Measurements from ENCODE around the gene AGO4. TPM values are rescaled to one million over a fixed set of nuclear protein-coding genes. Genes with fewer than 3 reads are reported as not detected.
"Not testable (repeated sequence)": the region's sequence is repeated elsewhere in the genome, so short reads cannot be mapped to it uniquely, and the experiment has no call there.

The AGO4 gene
- total RNA-seq, 1 experiment from 2014 or later = 7.0 TPM

- no peaks in the 10 kb centered on the region for H3K36me3 ChIP-seq (ENCODE audit: insufficient read depth, low read length, poor library complexity, severe bottlenecking)
- H3K4me1 ChIP-seq (ENCODE audit: insufficient read depth, low read length, poor library complexity, severe bottlenecking) = no peaks in the 10 kb centered on the region
- intact Hi-C loops (cut with micrococcal nuclease; ENCODE audit: unreplicated experiment) = no loop called here
- H3K9me3 ChIP-seq (ENCODE audit: low read depth, low read length, poor library complexity, severe bottlenecking) = no peaks in the 10 kb centered on the region
- H3K27ac ChIP-seq (ENCODE audit: low read depth, low read length, poor library complexity, severe bottlenecking) = no peak overlapping the region
- H3K4me3 ChIP-seq (ENCODE audit: low read depth, low read length, poor library complexity, severe bottlenecking) = no peak overlapping the region
- ChIA-PET CTCF (no interaction called here), POLR2A (ENCODE audit: low non-redundant PET) (interaction anchor here (0.6 kb wide), 1 partner anchor 28 kb away, joined by 4 read pairs; no protein-coding TSS in a partner anchor)
- no peak for DNase-seq (ENCODE audit: low spot score)
- no peak for TF ChIP-seq CTCF (conservative IDR thresholded peaks at IDR 0.05; ENCODE audit: low read depth, low read length)
- TF ChIP-seq EZH2 (IDR thresholded peaks at IDR 0.05; ENCODE audit: borderline replicate concordance, low read depth, low read length, poor library complexity, severe bottlenecking) = no peak
- H3K27me3 ChIP-seq (replicated peaks; ENCODE audit: insufficient read depth, low read depth, low read length, poor library complexity) = no peaks in the 10 kb centered on the region
- no TSS peak for BruUV-seq (replicated peaks)
Measured at GRCh38 chr1:35873243-35873750, 65.5 kb downstream of the AGO4 start.

GRCh38 chr1:35874115-35874514 lies 66.3 kb downstream of the AGO4 start:
- H3K36me3 ChIP-seq (ENCODE audit: insufficient read depth, low read length, poor library complexity, severe bottlenecking); POLR2A ChIA-PET (ENCODE audit: low non-redundant PET); H3K4me1 ChIP-seq (ENCODE audit: insufficient read depth, low read length, poor library complexity, severe bottlenecking); H3K4me3 ChIP-seq (ENCODE audit: low read depth, low read length, poor library complexity, severe bottlenecking); DNase-seq (ENCODE audit: low spot score); H3K27ac ChIP-seq (ENCODE audit: low read depth, low read length, poor library complexity, severe bottlenecking); H3K9me3 ChIP-seq (ENCODE audit: low read depth, low read length, poor library complexity, severe bottlenecking); BruUV-seq (replicated peaks); H3K27me3 ChIP-seq (replicated peaks; ENCODE audit: insufficient read depth, low read depth, low read length, poor library complexity); CTCF ChIA-PET; intact Hi-C loops (cut with micrococcal nuclease; ENCODE audit: unreplicated experiment): not testable (repeated sequence)

DNA sequence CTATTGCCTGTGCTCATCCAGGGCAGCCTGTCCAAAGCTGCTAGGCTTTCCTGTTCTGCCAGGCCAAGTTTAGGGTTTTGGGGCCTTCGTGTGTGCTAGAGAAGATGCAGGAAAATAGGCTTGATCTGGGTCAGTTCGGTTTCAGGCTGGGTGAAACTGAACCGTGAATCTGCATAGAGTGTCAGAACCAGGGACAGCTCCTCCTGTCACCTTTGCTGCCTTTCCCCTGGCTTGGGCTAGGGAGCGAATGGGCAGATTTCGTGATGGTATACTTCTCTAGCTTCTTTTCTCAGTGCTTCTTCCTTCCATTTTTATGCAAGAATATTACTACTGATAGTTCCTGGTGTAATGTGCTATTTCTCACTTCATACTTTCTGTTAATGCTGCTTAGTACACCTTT lies 69.2 kb downstream of the AGO4 start:
- no peaks in the 10 kb centered on the region for H3K27me3 ChIP-seq (replicated peaks; ENCODE audit: insufficient read depth, low read depth, low read length, poor library complexity)
- no peak for DNase-seq (ENCODE audit: low spot score)
- intact Hi-C loops (cut with micrococcal nuclease; ENCODE audit: unreplicated experiment) = no loop called here
- no peak overlapping the region for H3K27ac ChIP-seq (ENCODE audit: low read depth, low read length, poor library complexity, severe bottlenecking)
- H3K36me3 ChIP-seq (ENCODE audit: insufficient read depth, low read length, poor library complexity, severe bottlenecking) = no peaks in the 10 kb centered on the region
- TF ChIP-seq CTCF (conservative IDR thresholded peaks at IDR 0.05; ENCODE audit: low read depth, low read length) = no peak
- no peak for TF ChIP-seq EZH2 (IDR thresholded peaks at IDR 0.05; ENCODE audit: borderline replicate concordance, low read depth, low read length, poor library complexity, severe bottlenecking)
- H3K4me1 ChIP-seq (ENCODE audit: insufficient read depth, low read length, poor library complexity, severe bottlenecking) = no peaks in the 10 kb centered on the region
- ChIA-PET POLR2A (ENCODE audit: low non-redundant PET) (interaction anchor here (0.7 kb wide), 1 partner anchor 961 kb away, joined by 3 read pairs; no protein-coding TSS in a partner anchor), CTCF (no interaction called here)
- no TSS peak for BruUV-seq (replicated peaks)
- H3K9me3 ChIP-seq (ENCODE audit: low read depth, low read length, poor library complexity, severe bottlenecking) = no peaks in the 10 kb centered on the region
- no peak overlapping the region for H3K4me3 ChIP-seq (ENCODE audit: low read depth, low read length, poor library complexity, severe bottlenecking)

- no peaks in the 10 kb centered on the region for H3K27me3 ChIP-seq (replicated peaks; ENCODE audit: insufficient read depth, low read depth, low read length, poor library complexity)
- ChIA-PET CTCF (no interaction called here), POLR2A (ENCODE audit: low non-redundant PET) (no interaction called here)
- no peaks in the 10 kb centered on the region for H3K9me3 ChIP-seq (ENCODE audit: low read depth, low read length, poor library complexity, severe bottlenecking)
- TF ChIP-seq EZH2 (IDR thresholded peaks at IDR 0.05; ENCODE audit: borderline replicate concordance, low read depth, low read length, poor library complexity, severe bottlenecking) = no peak
- TF ChIP-seq CTCF (conservative IDR thresholded peaks at IDR 0.05; ENCODE audit: low read depth, low read length) = no peak
- no peak overlapping the region for H3K27ac ChIP-seq (ENCODE audit: low read depth, low read length, poor library complexity, severe bottlenecking)
- H3K36me3 ChIP-seq (ENCODE audit: insufficient read depth, low read length, poor library complexity, severe bottlenecking) = no peaks in the 10 kb centered on the region
- DNase-seq (ENCODE audit: low spot score) = no peak
- intact Hi-C loops (cut with micrococcal nuclease; ENCODE audit: unreplicated experiment) = no loop called here
- no peak overlapping the region for H3K4me3 ChIP-seq (ENCODE audit: low read depth, low read length, poor library complexity, severe bottlenecking)
- H3K4me1 ChIP-seq (ENCODE audit: insufficient read depth, low read length, poor library complexity, severe bottlenecking) = peaks cover 22% of the 10 kb centered on the region
- no TSS peak for BruUV-seq (replicated peaks)
Measured at GRCh38 chr1:35881850-35882273, 74.0 kb downstream of the AGO4 start.

Measured in A673 (cell line).